IMR-90 (cell line): Measurements from ENCODE around the gene FAM209B.
"Not testable (repeated sequence)": the region's sequence is repeated elsewhere in the genome, so short reads cannot be mapped to it uniquely, and the experiment has no call there.

Source experiments
- BHLHE40 ChIP-seq: fragments of 150-350 bp; IDR thresholded peaks from 2 replicates; pipeline ENCODE4 v1.6.1; 2016; ENCODE audit warnings: mild to moderate bottlenecking, low read depth, low read length
- CTCF ChIP-seq: conservative IDR thresholded peaks from 2 replicates; pipeline ENCODE4 v1.5.1; 2012; ENCODE audit warnings: mild to moderate bottlenecking, low read depth, low read length, improper control_type of control experiment
- POLR2A ChIP-seq: IDR thresholded peaks from 2 replicates; pipeline ENCODE4 v1.6.1; 2012; ENCODE audit warnings: mild to moderate bottlenecking, low read depth, low read length
- RCOR1 ChIP-seq: IDR thresholded peaks from 2 replicates; pipeline ENCODE4 v1.6.1; 2012; ENCODE audit warnings: mild to moderate bottlenecking, low read length, improper control_type of control experiment; ENCODE audit not compliant: insufficient replicate concordance

GRCh38 chr20:56564526-56564925 lies 31.5 kb downstream of the FAM209B start:
- not testable (repeated sequence) for TF ChIP-seq RCOR1, CTCF, POLR2A, BHLHE40
